Neural cell (in vitro differentiated cells): ENCODE measurements around the gene PCSK7.

Experiments used
- CTCF ChIP-seq: fragments of 450-650 bp; IDR thresholded peaks from 2 replicates; pipeline ENCODE4 v1.5.1; 2014; ENCODE audit warnings: antibody characterized with exemption, mild to moderate bottlenecking, moderate library complexity; ENCODE audit not compliant: poor library complexity, severe bottlenecking
- TAF1 ChIP-seq: IDR thresholded peaks from 2 replicates; pipeline ENCODE4 v1.6.1; 2012; ENCODE audit warnings: low read depth

- TF ChIP-seq TAF1 (no peak), CTCF (no peak)
Measured at GRCh38 chr11:117191680-117192400, 40.0 kb downstream of the PCSK7 start.
